HL-60 (cell line): ENCODE measurements around the gene JARID2.

Experiments used
- CTCF ChIP-seq: IDR thresholded peaks from one replicate; pipeline ENCODE4 v1.5.1; 2011; ENCODE audit warnings: low read length, control low read depth, inconsistent platforms; ENCODE audit not compliant: insufficient read depth
- GABPA ChIP-seq: IDR thresholded peaks from 2 replicates; pipeline ENCODE4 v1.6.1; 2012; ENCODE audit warnings: low read depth
- POLR2AphosphoS5 ChIP-seq: IDR thresholded peaks from 2 replicates; pipeline ENCODE4 v1.6.1; 2012; ENCODE audit warnings: low read depth
- REST ChIP-seq: IDR thresholded peaks from 2 replicates; pipeline ENCODE4 v1.6.1; 2012; ENCODE audit warnings: low read depth; ENCODE audit not compliant: insufficient replicate concordance
- SPI1 ChIP-seq: IDR thresholded peaks from 2 replicates; pipeline ENCODE4 v1.6.1; 2012; ENCODE audit warnings: low read depth, mild to moderate bottlenecking, borderline replicate concordance

GRCh38 chr6:15499125-15499524 lies 253.3 kb downstream of the JARID2 start:
- TF ChIP-seq CTCF (no peak), GABPA (no peak), POLR2AphosphoS5 (no peak), REST (no peak), SPI1 (no peak)
